Endothelial cell (in vitro differentiated cells): ENCODE results near the gene WDR44. TPM values are rescaled to one million over a fixed set of nuclear protein-coding genes. Genes with fewer than 3 reads are reported as not detected.

Experiments used
- DNase-seq: peaks from one replicate; pipeline ENCODE4 v3.0.0; 2021; ENCODE audit warnings: low spot score
- H3K27ac Mint-ChIP-seq: one replicate; pipeline ENCODE4 v1.8.0; 2021; ENCODE audit warnings: mixed read lengths, inconsistent platforms; ENCODE audit not compliant: unreplicated experiment
- H3K27me3 Mint-ChIP-seq: one replicate; pipeline ENCODE4 v1.8.0; 2021; ENCODE audit warnings: mild to moderate bottlenecking, moderate library complexity, mixed read lengths, inconsistent platforms; ENCODE audit not compliant: unreplicated experiment
- H3K36me3 Mint-ChIP-seq: one replicate; pipeline ENCODE4 v1.8.0; 2021; ENCODE audit warnings: mild to moderate bottlenecking, low read depth, mixed read lengths, inconsistent platforms; ENCODE audit not compliant: unreplicated experiment
- H3K4me1 Mint-ChIP-seq: one replicate; pipeline ENCODE4 v1.8.0; 2021; ENCODE audit warnings: mild to moderate bottlenecking, mixed read lengths, inconsistent platforms; ENCODE audit not compliant: unreplicated experiment
- H3K4me3 Mint-ChIP-seq: one replicate; pipeline ENCODE4 v1.8.0; 2021; ENCODE audit warnings: mild to moderate bottlenecking, mixed read lengths, inconsistent platforms; ENCODE audit not compliant: unreplicated experiment
- H3K9me3 Mint-ChIP-seq: one replicate; pipeline ENCODE4 v1.8.0; 2021; ENCODE audit warnings: mixed read lengths, inconsistent platforms; ENCODE audit not compliant: unreplicated experiment
- total RNA-seq: library from RNA; stranded (reverse); fragmentation: NEBNext Ultra II Directional; extraction: Animal tissue kit (Norgen Biotek cat#: 25700); gene quantifications from one replicate; pipeline ENCODE4 v1.2.1, GENCODE V29; 2021; ENCODE audit not compliant: unreplicated experiment
- TF ChIP-seq, protein P1 (sequence below): fragments of 200-600 bp; sonication (generic); IDR thresholded peaks from one replicate; pipeline ENCODE4 v1.5.0; 2021; ENCODE audit warnings: antibody characterized with exemption; ENCODE audit not compliant: unreplicated experiment

Gene WDR44
- total RNA-seq, 1 donor from 2014 or later = 14.7 TPM

DNA sequence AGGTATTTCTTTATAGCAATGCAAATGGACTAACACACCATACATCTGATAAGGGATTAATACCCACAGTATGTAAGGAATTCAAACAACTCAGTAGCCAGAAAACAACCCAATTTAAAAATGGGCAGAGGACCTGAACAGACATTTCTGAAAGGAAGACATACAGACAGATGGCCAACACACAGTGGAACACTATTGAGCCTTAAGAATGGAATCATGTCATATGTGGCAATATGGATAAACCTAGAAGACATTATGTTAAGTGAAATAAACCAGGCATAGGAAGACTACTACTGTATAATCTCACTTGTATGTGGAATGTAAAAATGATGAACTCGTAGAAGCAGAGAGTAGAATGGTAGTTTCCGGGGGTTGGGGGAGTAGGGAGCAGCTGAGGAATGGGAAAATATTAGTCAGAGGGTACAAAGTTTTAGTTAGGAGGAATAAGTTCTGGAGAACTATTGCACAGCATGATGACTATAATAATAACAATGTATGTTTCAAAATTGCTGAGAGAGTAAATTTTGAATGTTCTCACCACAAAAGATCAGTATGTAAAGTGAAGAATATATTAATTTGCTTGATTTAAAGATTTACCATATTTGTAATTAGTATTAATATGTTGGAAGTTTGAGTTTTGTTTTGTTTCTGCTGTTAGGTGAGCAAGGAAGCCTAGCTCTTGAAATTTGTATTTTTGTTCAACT lies 25.2 kb downstream of the WDR44 start:
- H3K36me3 Mint-ChIP-seq = no peaks in the 10 kb centered on the region
- peaks cover 3% of the 10 kb centered on the region for H3K4me1 Mint-ChIP-seq
- H3K9me3 Mint-ChIP-seq = no peaks in the 10 kb centered on the region
- no peaks in the 10 kb centered on the region for H3K27me3 Mint-ChIP-seq
- no peak overlapping the region for H3K4me3 Mint-ChIP-seq
- no peak for DNase-seq
- TF ChIP-seq, protein P1, sequence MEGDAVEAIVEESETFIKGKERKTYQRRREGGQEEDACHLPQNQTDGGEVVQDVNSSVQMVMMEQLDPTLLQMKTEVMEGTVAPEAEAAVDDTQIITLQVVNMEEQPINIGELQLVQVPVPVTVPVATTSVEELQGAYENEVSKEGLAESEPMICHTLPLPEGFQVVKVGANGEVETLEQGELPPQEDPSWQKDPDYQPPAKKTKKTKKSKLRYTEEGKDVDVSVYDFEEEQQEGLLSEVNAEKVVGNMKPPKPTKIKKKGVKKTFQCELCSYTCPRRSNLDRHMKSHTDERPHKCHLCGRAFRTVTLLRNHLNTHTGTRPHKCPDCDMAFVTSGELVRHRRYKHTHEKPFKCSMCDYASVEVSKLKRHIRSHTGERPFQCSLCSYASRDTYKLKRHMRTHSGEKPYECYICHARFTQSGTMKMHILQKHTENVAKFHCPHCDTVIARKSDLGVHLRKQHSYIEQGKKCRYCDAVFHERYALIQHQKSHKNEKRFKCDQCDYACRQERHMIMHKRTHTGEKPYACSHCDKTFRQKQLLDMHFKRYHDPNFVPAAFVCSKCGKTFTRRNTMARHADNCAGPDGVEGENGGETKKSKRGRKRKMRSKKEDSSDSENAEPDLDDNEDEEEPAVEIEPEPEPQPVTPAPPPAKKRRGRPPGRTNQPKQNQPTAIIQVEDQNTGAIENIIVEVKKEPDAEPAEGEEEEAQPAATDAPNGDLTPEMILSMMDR = no peak
- H3K27ac Mint-ChIP-seq = no peak overlapping the region

DNA sequence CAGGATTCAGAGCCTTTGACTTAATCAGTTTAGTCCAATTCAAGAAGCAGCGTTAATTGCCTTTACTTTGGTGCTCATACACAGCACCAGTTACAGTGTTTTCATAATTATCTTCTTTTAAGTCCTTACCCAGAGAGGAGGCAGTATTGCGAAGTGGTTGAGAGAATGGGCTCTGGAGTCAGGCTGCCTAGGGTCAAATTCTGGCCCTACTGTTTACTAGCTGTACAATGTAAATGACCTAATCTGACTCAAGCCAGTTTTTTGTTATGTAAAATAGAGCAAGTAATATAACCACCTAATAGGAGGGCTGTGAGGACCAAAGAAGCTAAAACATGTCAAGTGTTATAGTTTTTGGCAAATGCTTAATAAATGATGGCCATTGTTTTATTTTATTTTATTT lies 27.6 kb downstream of the WDR44 start:
- TF ChIP-seq, protein P1 = no peak
- H3K4me3 Mint-ChIP-seq = no peak overlapping the region
- H3K36me3 Mint-ChIP-seq = no peaks in the 10 kb centered on the region
- H3K27ac Mint-ChIP-seq = no peak overlapping the region
- peaks cover 3% of the 10 kb centered on the region for H3K4me1 Mint-ChIP-seq
- no peak for DNase-seq
- H3K27me3 Mint-ChIP-seq = no peaks in the 10 kb centered on the region
- H3K9me3 Mint-ChIP-seq = no peaks in the 10 kb centered on the region

DNA sequence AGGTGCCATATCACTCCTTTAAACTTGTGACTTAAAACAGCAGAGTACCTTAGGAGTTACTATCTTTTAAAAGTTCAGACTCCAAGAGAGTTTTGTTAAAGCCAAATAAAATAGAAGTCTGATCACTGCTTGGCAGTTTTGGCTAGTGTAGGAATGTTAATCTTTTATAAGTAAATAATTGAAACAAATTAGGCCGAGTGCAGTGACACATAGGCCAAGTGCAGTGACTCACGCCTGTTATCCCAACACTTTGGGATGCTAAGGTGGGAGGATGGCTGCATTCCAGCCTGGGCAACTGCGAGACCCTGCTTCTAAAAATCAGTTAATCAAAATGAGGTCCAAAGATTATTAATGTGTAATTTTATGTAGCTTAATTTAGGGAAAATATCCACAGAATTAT lies 37.2 kb downstream of the WDR44 start:
- Mint-ChIP-seq H3K9me3 (no peaks in the 10 kb centered on the region), H3K36me3 (no peaks in the 10 kb centered on the region), H3K27ac (no peak overlapping the region), H3K4me3 (no peak overlapping the region), H3K27me3 (no peaks in the 10 kb centered on the region), H3K4me1 (no peaks in the 10 kb centered on the region)
- TF ChIP-seq, protein P1 = no peak
- no peak for DNase-seq

DNA sequence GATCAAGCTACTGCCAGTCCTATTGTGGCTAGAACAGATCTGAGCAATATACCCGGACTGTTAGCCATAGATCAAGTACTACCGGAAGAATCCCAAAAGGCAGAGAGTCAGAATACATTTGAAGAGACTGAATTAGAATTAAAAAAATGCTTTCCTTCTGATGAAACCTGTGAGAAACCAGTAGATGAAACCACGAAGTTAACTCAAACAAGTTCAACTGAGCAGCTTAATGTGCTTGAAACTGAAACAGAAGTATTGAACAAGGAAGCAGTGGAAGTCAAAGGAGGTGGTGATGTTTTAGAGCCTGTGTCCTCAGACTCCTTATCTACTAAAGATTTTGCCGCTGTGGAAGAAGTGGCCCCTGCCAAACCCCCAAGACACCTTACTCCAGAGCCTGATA lies 46.8 kb downstream of the WDR44 start:
- no peak overlapping the region for H3K4me3 Mint-ChIP-seq
- no peaks in the 10 kb centered on the region for H3K27me3 Mint-ChIP-seq
- H3K9me3 Mint-ChIP-seq = no peaks in the 10 kb centered on the region
- H3K4me1 Mint-ChIP-seq = no peaks in the 10 kb centered on the region
- no peak for DNase-seq
- no peaks in the 10 kb centered on the region for H3K36me3 Mint-ChIP-seq
- TF ChIP-seq, protein P1 = no peak
- H3K27ac Mint-ChIP-seq = no peak overlapping the region

DNA sequence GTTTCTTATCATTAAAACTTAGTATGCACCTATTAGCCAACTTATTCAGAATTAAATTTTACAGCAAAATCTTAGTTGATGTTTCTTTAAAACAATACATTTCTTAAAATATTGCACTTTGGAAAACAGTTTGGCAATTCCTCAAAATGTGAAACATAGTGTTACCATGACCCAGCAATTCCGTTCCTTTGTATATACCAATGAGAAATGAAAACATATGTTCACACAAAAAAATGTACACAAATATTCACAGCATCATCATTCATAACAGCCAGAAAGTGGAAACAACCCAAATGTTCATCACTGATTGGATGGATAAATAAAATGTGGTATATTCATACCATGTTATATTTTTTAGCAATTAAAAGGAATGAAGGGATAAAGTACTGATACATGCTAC lies 50.2 kb downstream of the WDR44 start:
- DNase-seq = no peak
- peaks cover 4% of the 10 kb centered on the region for H3K36me3 Mint-ChIP-seq
- TF ChIP-seq, protein P1 = no peak
- no peak overlapping the region for H3K4me3 Mint-ChIP-seq
- no peak overlapping the region for H3K27ac Mint-ChIP-seq
- H3K4me1 Mint-ChIP-seq = no peaks in the 10 kb centered on the region
- H3K9me3 Mint-ChIP-seq = no peaks in the 10 kb centered on the region
- no peaks in the 10 kb centered on the region for H3K27me3 Mint-ChIP-seq
